SK-N-SH (cell line): ENCODE data around the gene BUD23. TPM values are rescaled to one million over a fixed set of nuclear protein-coding genes. Genes with fewer than 3 reads are reported as not detected.
A peak's percentile ranks its signal among the peaks of the same experiment; 100 is the strongest.

ENCODE experiments used
- CTCF ChIA-PET: fragments of 300-600, 350-600 bp; formaldehyde crosslinking; extraction: SDS; loops from one replicate; lab custom pipeline; 2021; lab: Yijun Ruan, JAX
- POLR2A ChIA-PET: fragments of 350-600 bp; sonication (Branson Sonifier 250); formaldehyde crosslinking; extraction: SDS; loops from one replicate; lab custom pipeline; 2020; ENCODE audit warnings: antibody characterized with exemption, inconsistent platforms; lab: Yijun Ruan, JAX
- DNase-seq: peaks from one replicate; pipeline ENCODE4 v3.0.0; 2012
- H2AFZ ChIP-seq: fragments of 200-600 bp; sonication (generic); 2 replicates; pipeline ENCODE4 v1.8.1; 2016; ENCODE audit warnings: antibody characterized with exemption, mild to moderate bottlenecking, low read depth
- H3F3A ChIP-seq: fragments of 200-600 bp; sonication (generic); replicated peaks from 2 replicates; pipeline ENCODE3; 2016; ENCODE audit warnings: antibody characterized with exemption, mild to moderate bottlenecking; ENCODE audit not compliant: insufficient read depth
- H3K27ac ChIP-seq, 2 experiments: fragments of 200-500 bp in 1 of 2; fragments of 200-600 bp in 1 of 2; sonication (Bioruptor generic) in 1 of 2; sonication (generic), shearing (Covaris generic) in 1 of 2; 2 replicates each; pipeline versions ENCODE4 v1.5.1 to v1.6.1; 2014 to 2016; ENCODE audit warnings: low read depth in 2 of 2, inconsistent platforms in 1 of 2, low read length in 1 of 2, mild to moderate bottlenecking in 1 of 2, mixed read lengths in 1 of 2
- H3K27me3 ChIP-seq: fragments of 200-600 bp; sonication (generic), shearing (Covaris generic); 2 replicates; pipeline ENCODE4 v1.6.1; 2016; ENCODE audit warnings: mixed run types; ENCODE audit not compliant: insufficient read depth
- H3K36me3 ChIP-seq, 2 experiments: fragments of 200-500 bp in 1 of 2; fragments of 200-600 bp in 1 of 2; sonication (Bioruptor generic) in 1 of 2; sonication (generic) in 1 of 2; replicated peaks in 1 of 2; 2 replicates each; pipeline versions ENCODE3 to v1.5.1; 2014 to 2016; ENCODE audit warnings: low read length in 1 of 2, mild to moderate bottlenecking in 1 of 2; ENCODE audit not compliant: insufficient read depth in 2 of 2, control insufficient read depth in 1 of 2
- H3K4me1 ChIP-seq, 2 experiments: fragments of 200-500 bp in 1 of 2; fragments of 200-600 bp in 1 of 2; sonication (Bioruptor generic) in 1 of 2; sonication (generic), shearing (Covaris generic) in 1 of 2; 2 replicates each; pipeline versions ENCODE4 v1.5.1 to v1.6.1; 2014 to 2016; ENCODE audit warnings: low read depth in 1 of 2, low read length in 1 of 2, mixed run types in 1 of 2; ENCODE audit not compliant: insufficient read depth in 2 of 2, control insufficient read depth in 1 of 2
- H3K4me2 ChIP-seq: fragments of 200-600 bp; sonication (generic), shearing (Covaris generic); 2 replicates; pipeline ENCODE4 v1.6.1; 2017; ENCODE audit warnings: mixed run types
- H3K4me3 ChIP-seq, 2 experiments: fragments of 200-500 bp in 1 of 2; fragments of 200-600 bp in 1 of 2; sonication (Bioruptor generic) in 1 of 2; sonication (generic), shearing (Covaris generic) in 1 of 2; 2 replicates each; pipeline versions ENCODE4 v1.5.1 to v1.8.1; 2014 to 2016; ENCODE audit warnings: low read depth in 2 of 2, inconsistent platforms in 1 of 2, low read length in 1 of 2, mild to moderate bottlenecking in 1 of 2, mixed read lengths in 1 of 2, moderate library complexity in 1 of 2
- H3K79me2 ChIP-seq: fragments of 200-600 bp; sonication (generic); 2 replicates; pipeline ENCODE4 v1.8.1; 2017; ENCODE audit warnings: mild to moderate bottlenecking; ENCODE audit not compliant: insufficient read depth
- H3K9ac ChIP-seq: fragments of 200-600 bp; sonication (generic); 2 replicates; pipeline ENCODE4 v1.6.1; 2017; ENCODE audit warnings: mixed run types
- H3K9me2 ChIP-seq: fragments of 200-600 bp; sonication (generic); 2 replicates; pipeline ENCODE4 v1.6.1; 2017; ENCODE audit warnings: mixed run types
- H3K9me3 ChIP-seq: fragments of 200-600 bp; sonication (generic); 2 replicates; pipeline ENCODE4 v1.6.1; 2017; ENCODE audit warnings: mixed run types, mild to moderate bottlenecking, moderate library complexity
- H4K20me1 ChIP-seq: fragments of 200-600 bp; sonication (generic); 2 replicates; pipeline ENCODE4 v1.6.1; 2017; ENCODE audit warnings: mild to moderate bottlenecking, mixed run types; ENCODE audit not compliant: insufficient read depth
- CHD2 ChIP-seq: fragments of 150-350 bp; IDR thresholded peaks from 2 replicates; pipeline ENCODE4 v1.6.1; 2018; ENCODE audit warnings: low read length; ENCODE audit not compliant: partially characterized antibody
- ELF1 ChIP-seq: IDR thresholded peaks from 2 replicates; pipeline ENCODE4 v1.4.0; 2012
- EZH2phosphoT487 ChIP-seq: fragments of 200-600 bp; sonication (generic); IDR thresholded peaks from 2 replicates; pipeline ENCODE4 v1.6.1; 2017; ENCODE audit warnings: low read depth, mixed run types, mild to moderate bottlenecking, antibody characterized with exemption, moderate library complexity, borderline replicate concordance
- FOXM1 ChIP-seq: IDR thresholded peaks from 2 replicates; pipeline ENCODE4 v1.4.0; 2012; ENCODE audit warnings: low read depth, mild to moderate bottlenecking
- GABPA ChIP-seq: IDR thresholded peaks from 2 replicates; pipeline ENCODE4 v1.4.0; 2012; ENCODE audit warnings: low read depth, mild to moderate bottlenecking
- GATA2 ChIP-seq: sonication (generic); formaldehyde crosslinking; IDR thresholded peaks from 2 replicates; pipeline ENCODE4 v1.5.0; 2020; ENCODE audit warnings: mild to moderate bottlenecking, missing genetic modification reagents
- JUND ChIP-seq: IDR thresholded peaks from 2 replicates; pipeline ENCODE4 v1.4.0; 2012
- MEF2A ChIP-seq: IDR thresholded peaks from 2 replicates; pipeline ENCODE4 v1.4.0; 2012; ENCODE audit warnings: low read depth, borderline replicate concordance
- NFIC ChIP-seq: IDR thresholded peaks from 2 replicates; pipeline ENCODE4 v1.4.0; 2012; ENCODE audit warnings: borderline replicate concordance
- NRF1 ChIP-seq: IDR thresholded peaks from 2 replicates; pipeline ENCODE4 v1.6.1; 2012; ENCODE audit warnings: low read depth, mild to moderate bottlenecking, low read length
- POLR2AphosphoS5 ChIP-seq: IDR thresholded peaks from 2 replicates; pipeline ENCODE4 v1.6.1; 2012; ENCODE audit warnings: low read depth, low read length
- RXRA ChIP-seq: IDR thresholded peaks from 2 replicates; pipeline ENCODE4 v1.4.0; 2012; ENCODE audit warnings: low read depth, mild to moderate bottlenecking, borderline replicate concordance
- SMC3 ChIP-seq: IDR thresholded peaks from 2 replicates; pipeline ENCODE4 v1.6.1; 2012; ENCODE audit warnings: low read depth, low read length, improper control_type of control experiment
- TAF1 ChIP-seq: IDR thresholded peaks from 2 replicates; pipeline ENCODE4 v1.6.1; 2012; ENCODE audit warnings: low read depth, mild to moderate bottlenecking, low read length, moderate library complexity, borderline replicate concordance
- TCF12 ChIP-seq: IDR thresholded peaks from 2 replicates; pipeline ENCODE4 v1.4.0; 2012
- TEAD4 ChIP-seq: IDR thresholded peaks from 2 replicates; pipeline ENCODE4 v1.4.0; 2012; ENCODE audit warnings: mild to moderate bottlenecking, borderline replicate concordance; ENCODE audit not compliant: insufficient read depth
- YY1 ChIP-seq: IDR thresholded peaks from 2 replicates; pipeline ENCODE4 v1.4.0; 2012; ENCODE audit warnings: low read depth, mild to moderate bottlenecking
- WGBS: methylation state at CpG from one replicate; pipeline ENCODE4 v1.1.6; 2017; ENCODE audit warnings: low lambda C conversion rate; 5-methylcytosine and 5-hydroxymethylcytosine counted together
- polyA plus RNA-seq, 3 experiments: library from polyadenylated mRNA; depleted of rRNA; stranded (reverse); fragments of >200 nt; gene quantifications; 2 replicates each; pipeline ENCODE4 v1.2.3, GENCODE V29; 2012
- TF ChIP-seq, protein P1 (sequence below): IDR thresholded peaks from 2 replicates; pipeline ENCODE4 v1.6.1; 2012; ENCODE audit warnings: mild to moderate bottlenecking, low read depth, low read length, moderate library complexity
- TF ChIP-seq, protein P2 (sequence below): IDR thresholded peaks from 2 replicates; pipeline ENCODE4 v1.4.0; 2012; ENCODE audit warnings: low read depth, borderline replicate concordance
- TF ChIP-seq, protein P3 (sequence below): IDR thresholded peaks from 2 replicates; pipeline ENCODE4 v1.4.0; 2012; ENCODE audit warnings: low read depth
- TF ChIP-seq, protein P4 (sequence below): IDR thresholded peaks from 2 replicates; pipeline ENCODE4; 2012
- TF ChIP-seq, protein P5 (sequence below): IDR thresholded peaks from 2 replicates; pipeline ENCODE4 v1.4.0; 2012; ENCODE audit warnings: low read depth, borderline replicate concordance
- TF ChIP-seq, protein P6 (sequence below): fragments of 150-350 bp; IDR thresholded peaks from 2 replicates; pipeline ENCODE4 v1.6.1; 2017; ENCODE audit warnings: antibody characterized with exemption, low read length, low read depth, borderline replicate concordance

Gene BUD23, protein sequence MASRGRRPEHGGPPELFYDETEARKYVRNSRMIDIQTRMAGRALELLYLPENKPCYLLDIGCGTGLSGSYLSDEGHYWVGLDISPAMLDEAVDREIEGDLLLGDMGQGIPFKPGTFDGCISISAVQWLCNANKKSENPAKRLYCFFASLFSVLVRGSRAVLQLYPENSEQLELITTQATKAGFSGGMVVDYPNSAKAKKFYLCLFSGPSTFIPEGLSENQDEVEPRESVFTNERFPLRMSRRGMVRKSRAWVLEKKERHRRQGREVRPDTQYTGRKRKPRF
- 174 and 206 TPM in 2 replicates for polyA plus RNA-seq (2012; rRNA removed)
- 167 and 190 TPM in 2 replicates for polyA plus RNA-seq (2012; cell fraction: cytosol; rRNA removed)
- polyA plus RNA-seq (2012; cell fraction: nucleus; rRNA removed) = 151 and 156 TPM in 2 replicates

DNA sequence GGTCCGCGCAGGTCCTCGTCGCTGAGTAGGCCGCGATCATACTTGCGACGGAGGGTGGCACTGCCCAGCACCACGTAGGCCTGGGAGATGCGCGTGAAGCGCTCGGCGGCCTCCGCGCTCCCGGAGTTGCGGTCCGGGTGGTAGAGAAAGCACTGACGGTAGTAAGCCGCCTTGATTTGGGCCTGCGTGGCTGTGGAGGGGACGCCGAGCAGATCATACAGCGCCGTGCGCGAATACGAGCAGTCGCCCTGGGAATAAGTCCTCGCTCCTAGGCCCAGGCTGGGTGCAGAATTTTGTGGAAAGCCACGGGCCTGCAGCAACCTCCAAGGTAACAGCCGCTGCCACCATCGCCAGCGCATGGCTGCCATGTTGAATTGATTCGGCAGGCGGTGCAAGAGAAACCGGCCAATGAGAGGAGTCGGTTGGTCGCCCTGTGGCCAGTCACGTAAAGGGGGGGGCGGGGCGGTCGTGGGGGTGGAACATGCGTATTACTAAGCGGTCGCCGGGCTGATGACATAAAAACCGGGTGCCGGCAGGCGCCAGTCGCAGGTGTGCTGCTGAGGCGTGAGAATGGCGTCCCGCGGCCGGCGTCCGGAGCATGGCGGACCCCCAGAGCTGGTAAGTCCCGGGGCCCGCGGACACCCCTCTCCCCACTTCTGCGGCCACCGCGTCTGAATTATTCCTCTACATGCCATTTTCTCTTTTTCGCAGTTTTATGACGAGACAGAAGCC, at the start of gene BUD23, which contains the start of gene DNAJC30:
Gene BUD23, plus strand, starts transcription at position 542 of the 732 bp plus-strand sequence. Its CDS starts 29 bp downstream, at position 571.
Gene DNAJC30, minus strand, starts transcription at position 398 of the 732 bp plus-strand sequence. Its CDS starts 30 bp downstream, at position 368.
- ChIA-PET POLR2A (interaction anchor here (1.0 kb wide), 1 partner anchor 22 kb away, joined by 4 read pairs; no protein-coding TSS in a partner anchor), CTCF (interaction anchor here (1.0 to 2.6 kb wide), 2 partner anchors 19 to 76 kb away, joined by 3 to 9 read pairs; no protein-coding TSS in a partner anchor)
- no peaks in the 10 kb centered on the region for H3K9me3 ChIP-seq
- peak; percentile 96 for TF ChIP-seq POLR2AphosphoS5
- TF ChIP-seq, protein P1, sequence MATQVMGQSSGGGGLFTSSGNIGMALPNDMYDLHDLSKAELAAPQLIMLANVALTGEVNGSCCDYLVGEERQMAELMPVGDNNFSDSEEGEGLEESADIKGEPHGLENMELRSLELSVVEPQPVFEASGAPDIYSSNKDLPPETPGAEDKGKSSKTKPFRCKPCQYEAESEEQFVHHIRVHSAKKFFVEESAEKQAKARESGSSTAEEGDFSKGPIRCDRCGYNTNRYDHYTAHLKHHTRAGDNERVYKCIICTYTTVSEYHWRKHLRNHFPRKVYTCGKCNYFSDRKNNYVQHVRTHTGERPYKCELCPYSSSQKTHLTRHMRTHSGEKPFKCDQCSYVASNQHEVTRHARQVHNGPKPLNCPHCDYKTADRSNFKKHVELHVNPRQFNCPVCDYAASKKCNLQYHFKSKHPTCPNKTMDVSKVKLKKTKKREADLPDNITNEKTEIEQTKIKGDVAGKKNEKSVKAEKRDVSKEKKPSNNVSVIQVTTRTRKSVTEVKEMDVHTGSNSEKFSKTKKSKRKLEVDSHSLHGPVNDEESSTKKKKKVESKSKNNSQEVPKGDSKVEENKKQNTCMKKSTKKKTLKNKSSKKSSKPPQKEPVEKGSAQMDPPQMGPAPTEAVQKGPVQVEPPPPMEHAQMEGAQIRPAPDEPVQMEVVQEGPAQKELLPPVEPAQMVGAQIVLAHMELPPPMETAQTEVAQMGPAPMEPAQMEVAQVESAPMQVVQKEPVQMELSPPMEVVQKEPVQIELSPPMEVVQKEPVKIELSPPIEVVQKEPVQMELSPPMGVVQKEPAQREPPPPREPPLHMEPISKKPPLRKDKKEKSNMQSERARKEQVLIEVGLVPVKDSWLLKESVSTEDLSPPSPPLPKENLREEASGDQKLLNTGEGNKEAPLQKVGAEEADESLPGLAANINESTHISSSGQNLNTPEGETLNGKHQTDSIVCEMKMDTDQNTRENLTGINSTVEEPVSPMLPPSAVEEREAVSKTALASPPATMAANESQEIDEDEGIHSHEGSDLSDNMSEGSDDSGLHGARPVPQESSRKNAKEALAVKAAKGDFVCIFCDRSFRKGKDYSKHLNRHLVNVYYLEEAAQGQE = no peak; the same call in 1 of the 2 replicates
- TF ChIP-seq, protein P2, sequence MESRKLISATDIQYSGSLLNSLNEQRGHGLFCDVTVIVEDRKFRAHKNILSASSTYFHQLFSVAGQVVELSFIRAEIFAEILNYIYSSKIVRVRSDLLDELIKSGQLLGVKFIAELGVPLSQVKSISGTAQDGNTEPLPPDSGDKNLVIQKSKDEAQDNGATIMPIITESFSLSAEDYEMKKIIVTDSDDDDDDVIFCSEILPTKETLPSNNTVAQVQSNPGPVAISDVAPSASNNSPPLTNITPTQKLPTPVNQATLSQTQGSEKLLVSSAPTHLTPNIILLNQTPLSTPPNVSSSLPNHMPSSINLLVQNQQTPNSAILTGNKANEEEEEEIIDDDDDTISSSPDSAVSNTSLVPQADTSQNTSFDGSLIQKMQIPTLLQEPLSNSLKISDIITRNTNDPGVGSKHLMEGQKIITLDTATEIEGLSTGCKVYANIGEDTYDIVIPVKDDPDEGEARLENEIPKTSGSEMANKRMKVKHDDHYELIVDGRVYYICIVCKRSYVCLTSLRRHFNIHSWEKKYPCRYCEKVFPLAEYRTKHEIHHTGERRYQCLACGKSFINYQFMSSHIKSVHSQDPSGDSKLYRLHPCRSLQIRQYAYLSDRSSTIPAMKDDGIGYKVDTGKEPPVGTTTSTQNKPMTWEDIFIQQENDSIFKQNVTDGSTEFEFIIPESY = no peak
- peak; percentile 96 for TF ChIP-seq TAF1
- TF ChIP-seq NFIC = no peak
- TF ChIP-seq, protein P3, sequence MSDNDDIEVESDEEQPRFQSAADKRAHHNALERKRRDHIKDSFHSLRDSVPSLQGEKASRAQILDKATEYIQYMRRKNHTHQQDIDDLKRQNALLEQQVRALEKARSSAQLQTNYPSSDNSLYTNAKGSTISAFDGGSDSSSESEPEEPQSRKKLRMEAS = peak; percentile 95; the same call in 1 of the 2 replicates
- TF ChIP-seq, protein P4, sequence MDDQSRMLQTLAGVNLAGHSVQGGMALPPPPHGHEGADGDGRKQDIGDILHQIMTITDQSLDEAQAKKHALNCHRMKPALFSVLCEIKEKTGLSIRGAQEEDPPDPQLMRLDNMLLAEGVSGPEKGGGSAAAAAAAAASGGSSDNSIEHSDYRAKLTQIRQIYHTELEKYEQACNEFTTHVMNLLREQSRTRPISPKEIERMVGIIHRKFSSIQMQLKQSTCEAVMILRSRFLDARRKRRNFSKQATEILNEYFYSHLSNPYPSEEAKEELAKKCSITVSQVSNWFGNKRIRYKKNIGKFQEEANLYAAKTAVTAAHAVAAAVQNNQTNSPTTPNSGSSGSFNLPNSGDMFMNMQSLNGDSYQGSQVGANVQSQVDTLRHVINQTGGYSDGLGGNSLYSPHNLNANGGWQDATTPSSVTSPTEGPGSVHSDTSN = peak; percentile 52; the same call in 1 of the 2 replicates
- TF ChIP-seq GATA2 (CRISPR knock-in tag) = no peak; the same call in 1 of the 2 replicates
- TF ChIP-seq TEAD4 = 0 out of 2 replicates have a peak, but pooled peaks have one; percentile 15
- TF ChIP-seq GABPA = peak; percentile 50; the same call in 1 of the 2 replicates
- no peak; the same call in 1 of the 2 replicates for TF ChIP-seq TCF12
- TF ChIP-seq EZH2phosphoT487 = no peak
- no peak for TF ChIP-seq SMC3
- TF ChIP-seq JUND = no peak
- TF ChIP-seq ELF1 = peak; percentile 50; the same call in 1 of the 2 replicates
- TF ChIP-seq MEF2A = no peak
- peak; percentile 86 for TF ChIP-seq CHD2
- TF ChIP-seq YY1 = peak; percentile 97
- TF ChIP-seq, protein P5, sequence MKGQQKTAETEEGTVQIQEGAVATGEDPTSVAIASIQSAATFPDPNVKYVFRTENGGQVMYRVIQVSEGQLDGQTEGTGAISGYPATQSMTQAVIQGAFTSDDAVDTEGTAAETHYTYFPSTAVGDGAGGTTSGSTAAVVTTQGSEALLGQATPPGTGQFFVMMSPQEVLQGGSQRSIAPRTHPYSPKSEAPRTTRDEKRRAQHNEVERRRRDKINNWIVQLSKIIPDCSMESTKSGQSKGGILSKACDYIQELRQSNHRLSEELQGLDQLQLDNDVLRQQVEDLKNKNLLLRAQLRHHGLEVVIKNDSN = no peak
- TF ChIP-seq, protein P6, sequence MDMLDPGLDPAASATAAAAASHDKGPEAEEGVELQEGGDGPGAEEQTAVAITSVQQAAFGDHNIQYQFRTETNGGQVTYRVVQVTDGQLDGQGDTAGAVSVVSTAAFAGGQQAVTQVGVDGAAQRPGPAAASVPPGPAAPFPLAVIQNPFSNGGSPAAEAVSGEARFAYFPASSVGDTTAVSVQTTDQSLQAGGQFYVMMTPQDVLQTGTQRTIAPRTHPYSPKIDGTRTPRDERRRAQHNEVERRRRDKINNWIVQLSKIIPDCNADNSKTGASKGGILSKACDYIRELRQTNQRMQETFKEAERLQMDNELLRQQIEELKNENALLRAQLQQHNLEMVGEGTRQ = no peak
- no peak for TF ChIP-seq RXRA
- peak; percentile 60 for TF ChIP-seq NRF1
- TF ChIP-seq FOXM1 = no peak

More for the DNA sequence above, at the start of gene BUD23, which contains the start of gene DNAJC30:
- peak within 1 kb of the TSS; percentile 79 to 90 for H3K4me3 ChIP-seq
- H3K27me3 ChIP-seq = no peaks in the 10 kb centered on the region
- no peaks in the 10 kb centered on the region for H3F3A ChIP-seq
- H3K4me2 ChIP-seq = peak within 1 kb of the TSS; percentile 98
- H3K9me2 ChIP-seq = no peaks in the 10 kb centered on the region
- peaks cover 96% of the 10 kb centered on the region for H3K79me2 ChIP-seq
- peaks cover 19 to 20% of the 10 kb centered on the region in 2 experiments; a peak in 3 of 4 replicates for H3K4me1 ChIP-seq
- H4K20me1 ChIP-seq = no peaks in the 10 kb centered on the region
- peaks cover 14 to 29% of the 10 kb centered on the region in 2 experiments for H3K36me3 ChIP-seq
- H3K27ac ChIP-seq = peak within 1 kb of the TSS; percentile 67; a peak in 3 of 4 replicates
- peak within 1 kb of the TSS; percentile 87 for H3K9ac ChIP-seq
- WGBS = under 1% methylated on average over 51 of the region's 68 CpGs
- peak; percentile 100 for DNase-seq
- H2AFZ ChIP-seq = peak within 1 kb of the TSS; percentile 87
